Heart right ventricle (tissue), 16 donors: ENCODE data around the gene CAMLG. TPM values are rescaled to one million over a fixed set of nuclear protein-coding genes. Genes with fewer than 3 reads are reported as not detected.

ENCODE experiments used
- ATAC-seq, 8 donors: fragments of 200-7000 bp; cut with Tn5 transposase; one replicate each; pipeline ENCODE4 v1.9.1; 2020; ENCODE audit warnings: mild to moderate bottlenecking in 8 of 8, moderate library complexity in 8 of 8, moderate number of reproducible peaks in 1 of 8
- DNase-seq, 2 donors: peaks; one replicate each; pipeline ENCODE4 v3.0.0-alpha.2; 2020
- H3K27ac ChIP-seq, 10 donors: fragments of 200-600 bp; sonication (generic) in 2 of 10; one replicate each; pipeline versions ENCODE4 v1.5.0 to v1.8.0; 2020 to 2022; ENCODE audit warnings: mild to moderate bottlenecking in 3 of 10
- H3K27me3 ChIP-seq, 7 donors: fragments of 200-600 bp; one replicate each; pipeline ENCODE4 v1.8.0; 2021 to 2022; ENCODE audit warnings: mild to moderate bottlenecking in 2 of 7
- H3K36me3 ChIP-seq, 9 donors: fragments of 200-600 bp; sonication (generic) in 1 of 9; one replicate each; pipeline versions ENCODE4 v1.5.0 to v1.8.0; 2020 to 2022; ENCODE audit warnings: mild to moderate bottlenecking in 2 of 9
- H3K4me1 ChIP-seq, 9 donors: fragments of 200-600 bp; sonication (generic) in 1 of 9; one replicate each; pipeline versions ENCODE4 v1.5.0 to v1.8.0; 2020 to 2022; ENCODE audit warnings: mild to moderate bottlenecking in 4 of 9
- H3K4me3 ChIP-seq, 10 donors: fragments of 200-600 bp; sonication (generic) in 2 of 10; one replicate each; pipeline versions ENCODE4 v1.5.0 to v1.8.0; 2020 to 2022; ENCODE audit warnings: mild to moderate bottlenecking in 7 of 10, moderate library complexity in 2 of 10
- H3K9me3 ChIP-seq, 11 donors: fragments of 200-600 bp in 10 of 11; sonication (generic) in 2 of 11; one replicate each; pipeline versions ENCODE4 v1.5.0 to v1.8.0; 2013 to 2022; ENCODE audit warnings: mild to moderate bottlenecking in 2 of 11, control low read depth in 1 of 11, moderate library complexity in 1 of 11
- WGBS, 2 donors: extraction: QIAGEN DNeasy Blood & Tissue Kit; methylation state at CpG; one replicate each; pipeline ENCODE4 v1.1.7; 2013; ENCODE audit warnings: inconsistent platforms in 1 of 2; 5-methylcytosine and 5-hydroxymethylcytosine counted together
- intact Hi-C, 10 donors: fragments of 100-400 bp; cut with DNase I; formaldehyde crosslinking; loops; one replicate each; pipeline versions ENCODE4 v1.11.1 to v1.14.2; 2022
- polyA plus RNA-seq, 2 donors: library from polyadenylated mRNA; stranded (reverse); fragments of 200-250 nt; gene quantifications; one replicate each; pipeline ENCODE4 v1.2.3, GENCODE V29; 2013
- total RNA-seq, 10 donors: library from RNA; stranded (reverse); fragmentation: NEBNext Ultra II Directional in 3 of 10; extraction: Animal tissue kit (Norgen Biotek cat#: 25700) in 3 of 10; gene quantifications; one replicate each; pipeline versions ENCODE4 v1.2.1 to v1.2.4, GENCODE V29; 2021 to 2023
- TF ChIP-seq, protein P1 (sequence below), 9 donors: fragments of 200-600 bp; sonication (generic) in 2 of 9; IDR thresholded peaks; one replicate each; pipeline versions ENCODE4 v1.5.0 to v1.8.0; 2021 to 2022; ENCODE audit warnings: antibody characterized with exemption in 9 of 9, mild to moderate bottlenecking in 5 of 9, moderate library complexity in 1 of 9
- donor health status: Arrhythmogenic right ventricular cardiomyopathy.
- donor health status: ischemic (EF 13 %, LVEDD 7.1; RV severe dilation, severe dysfunction).
- donor health status: healthy with polysubstance abuse.
- donor health status: DM: no; HTN: yes; CAD: no.
- donor health status: DM: no; HTN: no; CAD: no.
- donor health status: ischemic (EF 25% LVEDD 6.9; RV normal size, moderate dysfunction).
- donor health status: ischemic (EF 25% LVEDD 5.7; RV mildly dilated, moderate dysfunction).
- donor health status: healthy.
- donor health status: DM: yes; HTN: yes; CAD: no.
- donor health status: Ischemic cardiomyopathy.
- donor health status: ischemic (EF 35%, LVEDD 5.7; RV mildly dilated, moderate dysfunction).
- donor health status: nonischemic (EF 11% LVEDD 7.7; RV severe dilation, severe dysfunction).
- donor health status: DM: yes; HTN: yes; CAD: no.
- donor health status: PGD.
- donor health status: ischemic (EF 29% LVEDD 5.4; RV normal size, mild dysfunction).
- donor health status: nonischemic (EF 23%, LVEDD 6.1; RV moderate dilation, normal function).

CAMLG gene
- total and polyA plus RNA-seq, 12 donors = 14.6 to 22.1 (median 19.1) TPM

DNA sequence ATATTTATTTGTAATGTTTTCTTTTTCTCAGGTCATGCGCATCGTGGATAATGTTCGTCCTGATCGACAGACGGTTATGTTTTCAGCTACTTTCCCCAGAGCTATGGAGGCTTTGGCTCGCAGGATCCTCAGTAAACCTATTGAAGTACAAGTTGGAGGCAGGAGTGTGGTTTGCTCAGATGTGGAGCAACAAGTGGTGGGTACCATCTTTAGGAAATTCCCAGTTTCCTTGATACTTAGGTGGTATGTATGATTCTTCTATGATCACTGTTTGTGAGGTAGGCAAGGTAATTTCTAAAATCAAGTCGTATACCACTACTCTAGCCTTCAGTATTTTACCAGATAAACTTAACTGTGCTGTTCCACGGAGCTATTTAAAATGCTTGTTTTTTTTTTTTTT is 56.5 kb downstream of the CAMLG start:
- intact Hi-C loops = no loop called here
- WGBS, 2 donors = 96 to 97% methylated on average over 8 of the region's 8 CpGs
- Histone ChIP-seq H3K36me3 (peaks cover 0 to 100% (median 56%) of the 10 kb centered on the region in 9 donors), H3K4me3 (no peak overlapping the region), H3K9me3 (no peaks in the 10 kb centered on the region), H3K27me3 (no peaks in the 10 kb centered on the region), H3K4me1 (no peaks in the 10 kb centered on the region), H3K27ac (no peak overlapping the region)
- TF ChIP-seq, protein P1, sequence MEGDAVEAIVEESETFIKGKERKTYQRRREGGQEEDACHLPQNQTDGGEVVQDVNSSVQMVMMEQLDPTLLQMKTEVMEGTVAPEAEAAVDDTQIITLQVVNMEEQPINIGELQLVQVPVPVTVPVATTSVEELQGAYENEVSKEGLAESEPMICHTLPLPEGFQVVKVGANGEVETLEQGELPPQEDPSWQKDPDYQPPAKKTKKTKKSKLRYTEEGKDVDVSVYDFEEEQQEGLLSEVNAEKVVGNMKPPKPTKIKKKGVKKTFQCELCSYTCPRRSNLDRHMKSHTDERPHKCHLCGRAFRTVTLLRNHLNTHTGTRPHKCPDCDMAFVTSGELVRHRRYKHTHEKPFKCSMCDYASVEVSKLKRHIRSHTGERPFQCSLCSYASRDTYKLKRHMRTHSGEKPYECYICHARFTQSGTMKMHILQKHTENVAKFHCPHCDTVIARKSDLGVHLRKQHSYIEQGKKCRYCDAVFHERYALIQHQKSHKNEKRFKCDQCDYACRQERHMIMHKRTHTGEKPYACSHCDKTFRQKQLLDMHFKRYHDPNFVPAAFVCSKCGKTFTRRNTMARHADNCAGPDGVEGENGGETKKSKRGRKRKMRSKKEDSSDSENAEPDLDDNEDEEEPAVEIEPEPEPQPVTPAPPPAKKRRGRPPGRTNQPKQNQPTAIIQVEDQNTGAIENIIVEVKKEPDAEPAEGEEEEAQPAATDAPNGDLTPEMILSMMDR (IDR thresholded peaks at IDR 0.05) = no peak
- ATAC-seq (no peak), DNase-seq (no peak)

DNA sequence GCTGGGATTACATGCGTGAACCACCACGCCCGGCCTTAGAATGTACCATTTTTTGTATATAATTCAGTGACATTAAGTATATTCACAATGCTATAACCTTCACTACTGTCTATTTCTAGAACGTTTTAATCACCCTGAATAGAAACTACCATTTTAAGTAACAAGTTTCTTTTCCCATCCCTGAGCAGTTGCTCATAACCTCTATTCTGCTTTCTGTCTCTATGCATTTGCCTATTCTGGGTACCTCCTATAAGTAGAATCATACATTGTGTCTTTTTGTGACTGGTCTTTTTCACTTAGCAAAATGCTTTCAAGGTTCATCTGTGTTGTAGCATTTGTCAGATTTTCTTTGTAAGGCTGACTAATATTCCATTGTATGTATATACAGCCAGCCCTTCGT is 60.1 kb downstream of the CAMLG start:
- ATAC-seq = no peak
- Histone ChIP-seq H3K27ac (no peak overlapping the region), H3K4me3 (no peak overlapping the region), H3K9me3 (no peaks in the 10 kb centered on the region), H3K4me1 (no peaks in the 10 kb centered on the region), H3K27me3 (no peaks in the 10 kb centered on the region), H3K36me3 (peaks cover 0 to 100% (median 41%) of the 10 kb centered on the region in 9 donors)
- intact Hi-C loops = no loop called here
- TF ChIP-seq, protein P1 (IDR thresholded peaks at IDR 0.05) = no peak
- DNase-seq = no peak
- WGBS, 2 donors = 89 to 93% methylated on average over 5 of the region's 5 CpGs

Other genes with a start within 250 kb of the CAMLG start
- gene JADE2, start 212.9 kb upstream of the CAMLG start, total RNA-seq = 10 to 100 TPM; 17.9 to 38.5 (median 25.2) TPM
- 1 to 10 TPM; 5.4 to 7.9 TPM for gene JADE2, start 212.9 kb upstream of the CAMLG start, polyA plus RNA-seq
- gene SAR1B, start 105.7 kb upstream of the CAMLG start, total RNA-seq = 100 to 1,000 TPM in 4 of 10 donors, 10 to 100 TPM in 6; 80.2 to 114 (median 99.4) TPM
- gene SAR1B, start 105.7 kb upstream of the CAMLG start, polyA plus RNA-seq = 10 to 100 TPM; 17.6 to 52.9 TPM
- gene SEC24A, start 89.8 kb upstream of the CAMLG start, total RNA-seq = 10 to 100 TPM in 3 of 10 donors, 1 to 10 TPM in 7; 7.0 to 13.7 (median 9.1) TPM
- gene SEC24A, start 89.8 kb upstream of the CAMLG start, polyA plus RNA-seq = 1 to 10 TPM; 2.6 to 3.7 TPM
- 10 to 100 TPM; 26.1 to 34.8 (median 29.7) TPM for gene DDX46, start 20.2 kb downstream of the CAMLG start, total RNA-seq
- 10 to 100 TPM; 11.9 to 34.6 TPM for gene DDX46, start 20.2 kb downstream of the CAMLG start, polyA plus RNA-seq
- gene C5orf24, start 107.4 kb downstream of the CAMLG start, total RNA-seq = 10 to 100 TPM; 20.6 to 31.2 (median 23.5) TPM
- 10 to 100 TPM; 12.0 to 20.1 TPM for gene C5orf24, start 107.4 kb downstream of the CAMLG start, polyA plus RNA-seq
- gene TXNDC15, start 135.8 kb downstream of the CAMLG start, total RNA-seq = 10 to 100 TPM; 37.5 to 72.0 (median 51.1) TPM
- 10 to 100 TPM; 62.8 to 72.7 TPM for gene TXNDC15, start 135.8 kb downstream of the CAMLG start, polyA plus RNA-seq
- 10 to 100 TPM; 15.9 to 36.4 (median 26.8) TPM for gene PCBD2, start 166.6 kb downstream of the CAMLG start, total RNA-seq
- gene PCBD2, start 166.6 kb downstream of the CAMLG start, polyA plus RNA-seq = 1 to 10 TPM; 6.9 to 7.8 TPM
- gene CATSPER3, start 229.4 kb downstream of the CAMLG start, total RNA-seq = under 1 TPM; 0.37 to 0.82 (median 0.62) TPM
- gene CATSPER3, start 229.4 kb downstream of the CAMLG start, polyA plus RNA-seq = 1 to 10 TPM; 1.0 to 1.1 TPM